Karpas-422 (cell line): ENCODE measurements around the gene UROS. TPM values are rescaled to one million over a fixed set of nuclear protein-coding genes. Genes with fewer than 3 reads are reported as not detected.

Experiments
- DNase-seq: peaks from one replicate; pipeline ENCODE4 v3.0.0-alpha.2; 2015
- H2AFZ ChIP-seq: fragments of 200-600 bp; sonication (generic); 2 replicates; pipeline ENCODE4 v1.6.1; 2014; ENCODE audit warnings: antibody characterized with exemption, low read length, mixed read lengths
- H3K27ac ChIP-seq: fragments of 200-600 bp; sonication (generic); 2 replicates; pipeline ENCODE4 v1.5.1; 2014; ENCODE audit warnings: mild to moderate bottlenecking, low read length, moderate library complexity
- H3K27me3 ChIP-seq: fragments of 200-600 bp; sonication (generic); 2 replicates; pipeline ENCODE4 v1.6.1; 2014; ENCODE audit warnings: low read length, mixed read lengths
- H3K36me3 ChIP-seq: fragments of 200-600 bp; sonication (generic); 2 replicates; pipeline ENCODE4 v1.6.1; 2014; ENCODE audit warnings: low read length, mixed read lengths; ENCODE audit not compliant: insufficient read depth
- H3K4me1 ChIP-seq: fragments of 200-600 bp; sonication (generic); 2 replicates; pipeline ENCODE4 v1.6.1; 2014; ENCODE audit warnings: mild to moderate bottlenecking, low read length, mixed read lengths
- H3K4me2 ChIP-seq: fragments of 200-600 bp; sonication (generic); 2 replicates; pipeline ENCODE4 v1.6.1; 2014; ENCODE audit warnings: low read length, low read depth, mild to moderate bottlenecking; ENCODE audit not compliant: poor library complexity, severe bottlenecking
- H3K4me3 ChIP-seq: fragments of 200-600 bp; sonication (generic); 2 replicates; pipeline ENCODE4 v1.5.1; 2014; ENCODE audit warnings: mild to moderate bottlenecking, antibody characterized with exemption, low read length, mixed read lengths
- H3K79me2 ChIP-seq: fragments of 200-600 bp; sonication (generic); 2 replicates; pipeline ENCODE4 v1.6.1; 2014; ENCODE audit warnings: mild to moderate bottlenecking, low read length, mixed read lengths
- H3K9ac ChIP-seq: fragments of 200-600 bp; sonication (generic); 2 replicates; pipeline ENCODE4 v1.6.0; 2014; ENCODE audit warnings: low read length
- H3K9me2 ChIP-seq: fragments of 200-600 bp; sonication (generic), shearing (Covaris generic); replicated peaks from 2 replicates; pipeline ENCODE4 v1.6.0; 2014; ENCODE audit warnings: mild to moderate bottlenecking, low read length, moderate library complexity; ENCODE audit not compliant: insufficient read depth
- H3K9me3 ChIP-seq: fragments of 300-700, 200-600 bp; sonication (generic); 2 replicates; pipeline ENCODE4 v1.6.1; 2014; ENCODE audit warnings: low read length, mixed read lengths
- H4K20me1 ChIP-seq: fragments of 200-600 bp; sonication (generic); 2 replicates; pipeline ENCODE4 v1.6.1; 2014; ENCODE audit warnings: mild to moderate bottlenecking, antibody characterized with exemption, low read length, low read depth; ENCODE audit not compliant: insufficient read depth
- total RNA-seq: library from RNA; depleted of rRNA; stranded (reverse); fragments of >200 nt; shearing (Covaris generic); gene quantifications from 2 replicates; pipeline ENCODE4 v1.2.3, GENCODE V29; 2014; ENCODE audit warnings: low replicate concordance

UROS gene
- total RNA-seq, 1 experiment from 2014 or later: 61.1 TPM

- Histone ChIP-seq H3K4me2 (no peak overlapping the region), H3K9me3 (no peaks in the 10 kb centered on the region), H3K79me2 (no peaks in the 10 kb centered on the region), H3K4me3 (no peak overlapping the region), H3K9me2 (no peaks in the 10 kb centered on the region), H3K27ac (no peak overlapping the region), H2AFZ (no peak overlapping the region), H3K36me3 (peaks cover 6% of the 10 kb centered on the region; the same call in 1 of the 2 replicates), H3K9ac (no peak overlapping the region), H3K27me3 (no peaks in the 10 kb centered on the region), H3K4me1 (no peaks in the 10 kb centered on the region), H4K20me1 (no peaks in the 10 kb centered on the region)
- no peak for DNase-seq
These were observed 20.3 kb downstream of the UROS start for GRCh38 chr10:125802739-125803138.

GRCh38 chr10:125802131-125802530, 20.9 kb downstream of the UROS start:
- Histone ChIP-seq H3K79me2 (no peaks in the 10 kb centered on the region), H3K27me3 (no peaks in the 10 kb centered on the region), H3K27ac (no peak overlapping the region), H2AFZ (no peak overlapping the region), H3K9ac (no peak overlapping the region), H3K9me2 (no peaks in the 10 kb centered on the region), H3K4me3 (no peak overlapping the region), H4K20me1 (no peaks in the 10 kb centered on the region), H3K4me1 (no peaks in the 10 kb centered on the region), H3K9me3 (no peaks in the 10 kb centered on the region), H3K4me2 (no peak overlapping the region), H3K36me3 (peaks cover 5% of the 10 kb centered on the region; the same call in 1 of the 2 replicates)
- no peak for DNase-seq

GRCh38 chr10:125801574-125801973, 21.5 kb downstream of the UROS start:
- Histone ChIP-seq H3K27me3 (no peaks in the 10 kb centered on the region), H3K4me3 (no peak overlapping the region), H3K9me2 (no peaks in the 10 kb centered on the region), H4K20me1 (no peaks in the 10 kb centered on the region), H3K9ac (no peak overlapping the region), H3K27ac (no peak overlapping the region), H3K79me2 (no peaks in the 10 kb centered on the region), H3K9me3 (no peaks in the 10 kb centered on the region), H3K4me1 (no peaks in the 10 kb centered on the region), H3K4me2 (no peak overlapping the region), H3K36me3 (peaks cover 2% of the 10 kb centered on the region; the same call in 1 of the 2 replicates), H2AFZ (no peak overlapping the region)
- no peak for DNase-seq

- no peak for DNase-seq
- no peaks in the 10 kb centered on the region for H3K79me2 ChIP-seq
These were observed 23.4 kb downstream of the UROS start for GRCh38 chr10:125799451-125800182.

GRCh38 chr10:125797994-125798662, 24.9 kb downstream of the UROS start:
- Histone ChIP-seq H3K9me3 (no peaks in the 10 kb centered on the region), H2AFZ (no peak overlapping the region), H3K36me3 (peaks cover 5% of the 10 kb centered on the region; the same call in 1 of the 2 replicates), H3K4me2 (no peak overlapping the region), H3K4me1 (no peaks in the 10 kb centered on the region), H3K27ac (no peak overlapping the region), H3K79me2 (no peaks in the 10 kb centered on the region), H3K9me2 (no peaks in the 10 kb centered on the region), H4K20me1 (no peaks in the 10 kb centered on the region), H3K4me3 (no peak overlapping the region), H3K27me3 (no peaks in the 10 kb centered on the region), H3K9ac (no peak overlapping the region)
- DNase-seq: no peak

More at GRCh38 chr10:125799451-125800182, 23.4 kb downstream of the UROS start:
- Histone ChIP-seq H3K36me3 (peaks cover 2% of the 10 kb centered on the region; the same call in 1 of the 2 replicates), H3K4me1 (no peaks in the 10 kb centered on the region), H3K27ac (no peak overlapping the region), H3K9ac (no peak overlapping the region), H4K20me1 (no peaks in the 10 kb centered on the region), H3K9me3 (no peaks in the 10 kb centered on the region), H3K9me2 (no peaks in the 10 kb centered on the region), H3K4me3 (no peak overlapping the region), H3K27me3 (no peaks in the 10 kb centered on the region), H3K4me2 (no peak overlapping the region), H2AFZ (no peak overlapping the region)

GRCh38 chr10:125797424-125797823, 25.6 kb downstream of the UROS start:
- no peaks in the 10 kb centered on the region for H4K20me1 ChIP-seq
- H3K9me3 ChIP-seq: no peaks in the 10 kb centered on the region
- H3K9me2 ChIP-seq: no peaks in the 10 kb centered on the region
- H3K27me3 ChIP-seq: no peaks in the 10 kb centered on the region
- H3K9ac ChIP-seq: no peak overlapping the region
- H3K4me3 ChIP-seq: no peak overlapping the region
- no peak for DNase-seq
- H3K36me3 ChIP-seq: peaks cover 4% of the 10 kb centered on the region
- H2AFZ ChIP-seq: no peak overlapping the region
- no peak overlapping the region for H3K4me2 ChIP-seq
- no peaks in the 10 kb centered on the region for H3K79me2 ChIP-seq
- no peaks in the 10 kb centered on the region for H3K4me1 ChIP-seq
- no peak overlapping the region for H3K27ac ChIP-seq

GRCh38 chr10:125795637-125796190, 27.3 kb downstream of the UROS start:
- no peak overlapping the region for H3K4me2 ChIP-seq
- H3K4me3 ChIP-seq: no peak overlapping the region
- no peaks in the 10 kb centered on the region for H3K9me3 ChIP-seq
- DNase-seq: no peak
- H3K9me2 ChIP-seq: no peaks in the 10 kb centered on the region
- no peaks in the 10 kb centered on the region for H3K27me3 ChIP-seq
- H3K4me1 ChIP-seq: no peaks in the 10 kb centered on the region
- H3K9ac ChIP-seq: no peak overlapping the region
- no peak overlapping the region for H3K27ac ChIP-seq
- H2AFZ ChIP-seq: no peak overlapping the region
- H3K36me3 ChIP-seq: peaks cover 7% of the 10 kb centered on the region
- H4K20me1 ChIP-seq: no peaks in the 10 kb centered on the region
- H3K79me2 ChIP-seq: no peaks in the 10 kb centered on the region

GRCh38 chr10:125795128-125795527, 27.9 kb downstream of the UROS start:
- Histone ChIP-seq H3K9ac (no peak overlapping the region), H3K9me3 (no peaks in the 10 kb centered on the region)

More at GRCh38 chr10:125795128-125795527, 27.9 kb downstream of the UROS start:
- H3K27me3 ChIP-seq: no peaks in the 10 kb centered on the region
- H3K9me2 ChIP-seq: no peaks in the 10 kb centered on the region
- no peak overlapping the region for H2AFZ ChIP-seq
- no peak for DNase-seq
- no peaks in the 10 kb centered on the region for H4K20me1 ChIP-seq
- peaks cover 7% of the 10 kb centered on the region for H3K36me3 ChIP-seq
- H3K27ac ChIP-seq: no peak overlapping the region
- H3K79me2 ChIP-seq: no peaks in the 10 kb centered on the region
- H3K4me2 ChIP-seq: no peak overlapping the region
- no peaks in the 10 kb centered on the region for H3K4me1 ChIP-seq
- H3K4me3 ChIP-seq: no peak overlapping the region
